ENCODE measurements around the gene FLOT1. TPM values are rescaled to one million over a fixed set of nuclear protein-coding genes. Genes with fewer than 3 reads are reported as not detected.

FLOT1 gene
- total and polyA plus RNA-seq, 2 of the 13 experiments (the other 11 are each of a cell fraction or from before 2014, with no cell fraction given) = 82.3 to 130 TPM

GRCh38 chr6:30741063-30741779 is 1.3 kb downstream of the FLOT1 start (continued):
- 0 out of 4 replicates have a peak, but pooled peaks of 1 of the 2 experiments have one; percentile 18 for TF ChIP-seq HMGXB4 (CRISPR knock-in tag; IDR thresholded peaks at IDR 0.05; ENCODE audit: borderline replicate concordance in 1 of 2, low read depth in 1 of 2)
- 0 out of 2 replicates have a peak, but pooled peaks have one; percentile 28 for TF ChIP-seq ZFX (CRISPR knock-in tag; IDR thresholded peaks at IDR 0.05; ENCODE audit: low read depth)
- peak; percentile 92 for TF ChIP-seq CCAR2 (optimal IDR thresholded peaks at IDR 0.05; ENCODE audit: low read depth, low read length)
- TF ChIP-seq ZNF639 (CRISPR knock-in tag; conservative IDR thresholded peaks at IDR 0.05) = 0 out of 2 replicates have a peak, but pooled peaks have one; percentile 9
- TF ChIP-seq ZNF318 (CRISPR knock-in tag; IDR thresholded peaks at IDR 0.05) = 0 out of 2 replicates have a peak, but pooled peaks have one; percentile 7
- TF ChIP-seq SKI (IDR thresholded peaks at IDR 0.05; ENCODE audit: partially characterized antibody) = no peak
- TF ChIP-seq FOSL2 (CRISPR knock-in tag; IDR thresholded peaks at IDR 0.05) = peak; percentile 5; the same call in 1 of the 2 replicates
- TF ChIP-seq ZNF362 (CRISPR knock-in tag; IDR thresholded peaks at IDR 0.05; ENCODE audit: borderline replicate concordance) = no peak; the same call in 1 of the 2 replicates
- no peak for TF ChIP-seq PBX3 (CRISPR knock-in tag; IDR thresholded peaks at IDR 0.05; ENCODE audit: borderline replicate concordance)
- no peak for TF ChIP-seq ZSCAN12 (CRISPR knock-in tag; IDR thresholded peaks at IDR 0.05)
- TF ChIP-seq HDAC2 (CRISPR knock-in tag; IDR thresholded peaks at IDR 0.05) = peak; percentile 17; the same call in 1 of the 2 replicates
- TF ChIP-seq SNAPC2 (CRISPR knock-in tag; IDR thresholded peaks at IDR 0.05) = 0 out of 2 replicates have a peak, but pooled peaks have one; percentile 17
